GM23338 (cell line): ENCODE measurements around the gene BARX2. TPM values are rescaled to one million over a fixed set of nuclear protein-coding genes. Genes with fewer than 3 reads are reported as not detected.

ENCODE experiments used
- ATAC-seq: fragments of 200-7000 bp; cut with Tn5 transposase; 3 replicates; pipeline ENCODE4 v1.9.1; 2020
- DNase-seq: peaks from one replicate; pipeline ENCODE4 v3.0.0-alpha.2; 2015; ENCODE audit warnings: low spot score
- H2AFZ ChIP-seq: fragments of 200-600 bp; sonication (generic); 2 replicates; pipeline ENCODE4 v1.8.0; 2016; ENCODE audit warnings: antibody characterized with exemption, mild to moderate bottlenecking, moderate library complexity
- H3F3A ChIP-seq: fragments of 200-600 bp; sonication (generic); replicated peaks from 2 replicates; pipeline ENCODE4 v1.8.0; 2017; ENCODE audit warnings: antibody characterized with exemption, mixed run types, low read depth
- H3K27ac ChIP-seq: fragments of 200-600 bp; sonication (generic); 2 replicates; pipeline ENCODE4 v1.6.1; 2016; ENCODE audit warnings: low read depth
- H3K27me3 ChIP-seq: fragments of 200-600 bp; sonication (generic); 2 replicates; pipeline ENCODE4 v1.8.0; 2016; ENCODE audit warnings: mild to moderate bottlenecking, mixed run types, moderate library complexity; ENCODE audit not compliant: insufficient read depth
- H3K36me3 ChIP-seq: fragments of 200-600 bp; sonication (generic); 2 replicates; pipeline ENCODE4 v1.8.0; 2016; ENCODE audit warnings: mild to moderate bottlenecking; ENCODE audit not compliant: insufficient read depth
- H3K4me1 ChIP-seq: fragments of 200-600 bp; sonication (generic); 2 replicates; pipeline ENCODE4 v1.8.0; 2016; ENCODE audit warnings: mild to moderate bottlenecking, moderate library complexity; ENCODE audit not compliant: insufficient read depth
- H3K4me2 ChIP-seq: fragments of 200-600 bp; sonication (generic); 2 replicates; pipeline ENCODE4 v1.7.1; 2017; ENCODE audit warnings: mixed run types
- H3K4me3 ChIP-seq: fragments of 200-600 bp; sonication (generic); 2 replicates; pipeline ENCODE4 v1.6.1; 2016; ENCODE audit warnings: mixed run types
- H3K79me2 ChIP-seq: fragments of 200-600 bp; sonication (generic); replicated peaks from 2 replicates; pipeline ENCODE4 v1.8.0; 2017; ENCODE audit warnings: mild to moderate bottlenecking; ENCODE audit not compliant: insufficient read depth
- H3K9me2 ChIP-seq: fragments of 200-600 bp; sonication (generic); 2 replicates; pipeline ENCODE4 v1.8.0; 2017; ENCODE audit not compliant: insufficient read depth
- H4K20me1 ChIP-seq: fragments of 200-600 bp; sonication (generic); replicated peaks from 2 replicates; pipeline ENCODE4 v1.8.0; 2017; ENCODE audit warnings: mild to moderate bottlenecking; ENCODE audit not compliant: insufficient read depth
- H3K27ac Mint-ChIP-seq: 2 replicates; pipeline ENCODE4 v1.8.0; 2020; ENCODE audit warnings: inconsistent platforms, mild to moderate bottlenecking, moderate library complexity, mixed read lengths
- H3K27me3 Mint-ChIP-seq: 3 replicates; pipeline ENCODE4 v1.8.0; 2022; ENCODE audit warnings: low read depth, mild to moderate bottlenecking, moderate library complexity, mixed read lengths, inconsistent platforms; ENCODE audit not compliant: insufficient read depth, poor library complexity
- H3K36me3 Mint-ChIP-seq: 3 replicates; pipeline ENCODE4 v1.8.0; 2021; ENCODE audit warnings: low read depth, mild to moderate bottlenecking, inconsistent platforms, moderate library complexity, mixed read lengths
- H3K4me1 Mint-ChIP-seq: 3 replicates; pipeline ENCODE4 v1.8.0; 2020; ENCODE audit warnings: mild to moderate bottlenecking, inconsistent platforms, mixed read lengths
- H3K4me3 Mint-ChIP-seq: 3 replicates; pipeline ENCODE4 v1.8.0; 2021; ENCODE audit warnings: moderate library complexity, mild to moderate bottlenecking, inconsistent platforms, mixed read lengths
- H3K9me3 Mint-ChIP-seq: 3 replicates; pipeline ENCODE4 v1.8.0; 2020; ENCODE audit warnings: moderate library complexity, mild to moderate bottlenecking, inconsistent platforms, mixed read lengths
- CTCF ChIP-seq, 2 experiments: fragments of 200-600 bp in 1 of 2; sonication (generic) in 1 of 2; conservative IDR thresholded peaks; 2 replicates each; pipeline versions ENCODE4 v1.5.1 to v1.6.1; 2016 to 2017; ENCODE audit warnings: antibody characterized with exemption in 2 of 2, low read depth in 2 of 2, mild to moderate bottlenecking in 2 of 2, moderate library complexity in 1 of 2
- ETS1 ChIP-seq: IDR thresholded peaks from 2 replicates; pipeline ENCODE4 v1.6.1; 2016; ENCODE audit warnings: antibody characterized with exemption
- EZH2 ChIP-seq: fragments of 200-600 bp; sonication (generic); IDR thresholded peaks from one replicate; pipeline ENCODE4 v1.8.0; 2017; ENCODE audit warnings: antibody characterized with exemption, mild to moderate bottlenecking, low read depth; ENCODE audit not compliant: unreplicated experiment
- EZH2phosphoT487 ChIP-seq: fragments of 200-600 bp; sonication (generic); IDR thresholded peaks from one replicate; pipeline ENCODE4 v1.8.1; 2018; ENCODE audit warnings: antibody characterized with exemption; ENCODE audit not compliant: unreplicated experiment
- POLR2AphosphoS5 ChIP-seq: IDR thresholded peaks from 2 replicates; pipeline ENCODE4 v1.6.1; 2016; ENCODE audit warnings: antibody characterized with exemption, low read depth
- REST ChIP-seq: IDR thresholded peaks from one replicate; pipeline ENCODE4 v1.6.1; 2018; ENCODE audit warnings: antibody characterized with exemption; ENCODE audit not compliant: unreplicated experiment
- ZNF331 ChIP-seq: fragments of 250-450 bp; sonication (Bioruptor Pico); IDR thresholded peaks from 2 replicates; pipeline ENCODE4 v1.5.0; 2020; ENCODE audit warnings: low read depth, mild to moderate bottlenecking, moderate library complexity
- polyA plus RNA-seq: library from polyadenylated mRNA; unstranded; fragments of >200 nt; fragmentation: Nextera tagmentation; extraction: Ambion mirVana; gene quantifications from 2 replicates; pipeline ENCODE4 v1.2.1, GENCODE V29; 2016
- total RNA-seq: library from RNA; depleted of rRNA; stranded (reverse); fragments of >200 nt; shearing (Covaris generic); gene quantifications from 2 replicates; pipeline ENCODE4 v1.2.3, GENCODE V29; 2014

Gene BARX2
- total and polyA plus RNA-seq, 2 experiments from 2014 or later = not detected

GRCh38 chr11:129368889-129369672 lies 6.6 kb upstream of the BARX2 start (continued):
- TF ChIP-seq EZH2 = no peak
- TF ChIP-seq REST = no peak
- TF ChIP-seq ZNF331 (CRISPR knock-in tag) = no peak
- no peak for TF ChIP-seq ETS1
- TF ChIP-seq CTCF (conservative IDR thresholded peaks at IDR 0.05; ENCODE audit: low read depth in 2 of 2) = no peak
- TF ChIP-seq EZH2phosphoT487 = no peak

- no peak for ATAC-seq
- Histone ChIP-seq H3K79me2 (no peaks in the 10 kb centered on the region), H3K4me1 (peaks cover 14% of the 10 kb centered on the region), H3K27me3 (peaks cover 98% of the 10 kb centered on the region), H3K36me3 (no peaks in the 10 kb centered on the region), H3K4me3 (no peak overlapping the region), H3K9me2 (no peaks in the 10 kb centered on the region), H3K4me2 (no peak overlapping the region), H3K27ac (no peak overlapping the region), H2AFZ (no peak overlapping the region), H4K20me1 (no peaks in the 10 kb centered on the region), H3F3A (0 out of 2 replicates have a peak, but pooled peaks cover 3% of the 10 kb centered on the region)
- Mint-ChIP-seq H3K9me3 (no peaks in the 10 kb centered on the region), H3K27ac (no peak overlapping the region), H3K4me1 (peaks cover 17% of the 10 kb centered on the region), H3K27me3 (peaks cover 67% of the 10 kb centered on the region), H3K36me3 (no peaks in the 10 kb centered on the region; the same call in 2 of the 3 replicates), H3K4me3 (no peak overlapping the region)
- peak; percentile 23 for TF ChIP-seq EZH2
- no peak for TF ChIP-seq EZH2phosphoT487
- TF ChIP-seq POLR2AphosphoS5 = no peak
- no peak for DNase-seq
Measured at GRCh38 chr11:129370715-129371114, 4.9 kb upstream of the BARX2 start.
